ENCODE data around the gene BTBD16. TPM values are rescaled to one million over a fixed set of nuclear protein-coding genes. Genes with fewer than 3 reads are reported as not detected.

BTBD16 gene
- total and polyA plus RNA-seq, 4 donors: 0.42 to 2.8 (median 1.8) TPM

GRCh38 chr10:122368502-122369254 lies 97.6 kb downstream of the BTBD16 start:
- H3K9ac ChIP-seq (ENCODE audit: low read depth in 1 of 2, low read length in 2 of 2): no peak overlapping the region
- TF ChIP-seq SP1 (IDR thresholded peaks at IDR 0.05): no peak
- TF ChIP-seq, protein P1, sequence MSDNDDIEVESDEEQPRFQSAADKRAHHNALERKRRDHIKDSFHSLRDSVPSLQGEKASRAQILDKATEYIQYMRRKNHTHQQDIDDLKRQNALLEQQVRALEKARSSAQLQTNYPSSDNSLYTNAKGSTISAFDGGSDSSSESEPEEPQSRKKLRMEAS (IDR thresholded peaks at IDR 0.05): no peak
- no peak for TF ChIP-seq HNF4A (conservative IDR thresholded peaks at IDR 0.05)
- TF ChIP-seq NR2F2 (IDR thresholded peaks at IDR 0.05): no peak
- TF ChIP-seq JUND (IDR thresholded peaks at IDR 0.05): no peak
- no peak for TF ChIP-seq REST (IDR thresholded peaks at IDR 0.05)
- TF ChIP-seq FOXA1 (IDR thresholded peaks at IDR 0.05): no peak
- no peak for TF ChIP-seq TAF1 (conservative IDR thresholded peaks at IDR 0.05)
- no peak for TF ChIP-seq YY1 (IDR thresholded peaks at IDR 0.05)
- TF ChIP-seq RXRA (IDR thresholded peaks at IDR 0.05): no peak
- TF ChIP-seq GABPA (IDR thresholded peaks at IDR 0.05 in 1 of 2, conservative IDR thresholded peaks at IDR 0.05 in 1 of 2): no peak
- TF ChIP-seq ZBTB33 (IDR thresholded peaks at IDR 0.05): no peak
- TF ChIP-seq HNF4G (IDR thresholded peaks at IDR 0.05): no peak
- TF ChIP-seq CTCF (IDR thresholded peaks at IDR 0.05; ENCODE audit: low read depth, low read length, missing input control): no peak
- no peak for TF ChIP-seq RAD21 (IDR thresholded peaks at IDR 0.05)
- TF ChIP-seq, protein P2, sequence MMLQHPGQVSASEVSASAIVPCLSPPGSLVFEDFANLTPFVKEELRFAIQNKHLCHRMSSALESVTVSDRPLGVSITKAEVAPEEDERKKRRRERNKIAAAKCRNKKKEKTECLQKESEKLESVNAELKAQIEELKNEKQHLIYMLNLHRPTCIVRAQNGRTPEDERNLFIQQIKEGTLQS (IDR thresholded peaks at IDR 0.05): no peak

More at GRCh38 chr10:122368502-122369254, 97.6 kb downstream of the BTBD16 start:
- H3K9me3 ChIP-seq (ENCODE audit: control insufficient read depth in 4 of 4, low read length in 3 of 4): no peaks in the 10 kb centered on the region
- no peaks in the 10 kb centered on the region for H3K36me3 ChIP-seq (ENCODE audit: control insufficient read depth in 4 of 4, insufficient read depth in 3 of 4, low read depth in 1 of 4, low read length in 3 of 4)
- H3K4me1 ChIP-seq (ENCODE audit: control insufficient read depth in 4 of 4, insufficient read depth in 4 of 4, low read length in 3 of 4): peaks cover 0 to 9% (median 8%) of the 10 kb centered on the region in 4 donors
- H3K27ac ChIP-seq (ENCODE audit: low read depth in 1 of 2, low read length in 2 of 2): no peak overlapping the region
- no peak overlapping the region for H3K4me3 ChIP-seq (ENCODE audit: low read depth in 1 of 3, low read length in 3 of 3)
- 88% methylated on average over 13 of the region's 13 CpGs for WGBS
- no peaks in the 10 kb centered on the region for H3K27me3 ChIP-seq (ENCODE audit: control insufficient read depth in 4 of 4, insufficient read depth in 4 of 4, low read length in 3 of 4)
- DNase-seq (ENCODE audit: low spot score): no peak
